ENCODE results near the gene LHFPL3. TPM values are rescaled to one million over a fixed set of nuclear protein-coding genes. Genes with fewer than 3 reads are reported as not detected.
"Not testable (repeated sequence)": the region's sequence is repeated elsewhere in the genome, so short reads cannot be mapped to it uniquely, and the experiment has no call there.

Gene LHFPL3
- total RNA-seq, 4 donors from 2014 or later, result not detected

DNA sequence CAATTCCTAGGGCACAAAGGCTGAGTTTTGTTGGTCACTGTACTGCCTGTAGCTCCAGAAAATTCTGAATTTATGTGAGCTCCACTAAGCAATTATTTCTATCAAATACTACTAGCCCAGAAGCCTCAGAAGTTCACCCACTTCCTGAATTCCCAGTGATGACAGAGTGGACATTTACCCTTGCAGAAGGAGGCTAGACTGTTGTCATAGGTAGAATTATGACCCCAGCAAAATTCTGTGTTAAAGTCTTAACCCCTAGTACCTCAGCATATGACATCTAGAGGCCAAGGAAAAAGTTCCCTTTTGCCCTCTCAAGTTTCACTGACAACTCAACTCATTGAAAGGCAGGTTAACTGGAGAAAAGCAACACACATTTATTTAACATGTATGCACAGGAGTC is 606.9 kb downstream of the LHFPL3 start:
- H3K4me3 ChIP-seq, result no peak overlapping the region
- H3K4me1 ChIP-seq, result peaks cover 2 to 25% (median 9%) of the 10 kb centered on the region in 3 donors
- no peaks in the 10 kb centered on the region for H3K36me3 ChIP-seq
- H3K9me3 ChIP-seq, result no peaks in the 10 kb centered on the region
- H3K27me3 ChIP-seq, result no peaks in the 10 kb centered on the region
- H3K27ac ChIP-seq, result no peak overlapping the region
- no peak for DNase-seq
- TF ChIP-seq, protein P1, sequence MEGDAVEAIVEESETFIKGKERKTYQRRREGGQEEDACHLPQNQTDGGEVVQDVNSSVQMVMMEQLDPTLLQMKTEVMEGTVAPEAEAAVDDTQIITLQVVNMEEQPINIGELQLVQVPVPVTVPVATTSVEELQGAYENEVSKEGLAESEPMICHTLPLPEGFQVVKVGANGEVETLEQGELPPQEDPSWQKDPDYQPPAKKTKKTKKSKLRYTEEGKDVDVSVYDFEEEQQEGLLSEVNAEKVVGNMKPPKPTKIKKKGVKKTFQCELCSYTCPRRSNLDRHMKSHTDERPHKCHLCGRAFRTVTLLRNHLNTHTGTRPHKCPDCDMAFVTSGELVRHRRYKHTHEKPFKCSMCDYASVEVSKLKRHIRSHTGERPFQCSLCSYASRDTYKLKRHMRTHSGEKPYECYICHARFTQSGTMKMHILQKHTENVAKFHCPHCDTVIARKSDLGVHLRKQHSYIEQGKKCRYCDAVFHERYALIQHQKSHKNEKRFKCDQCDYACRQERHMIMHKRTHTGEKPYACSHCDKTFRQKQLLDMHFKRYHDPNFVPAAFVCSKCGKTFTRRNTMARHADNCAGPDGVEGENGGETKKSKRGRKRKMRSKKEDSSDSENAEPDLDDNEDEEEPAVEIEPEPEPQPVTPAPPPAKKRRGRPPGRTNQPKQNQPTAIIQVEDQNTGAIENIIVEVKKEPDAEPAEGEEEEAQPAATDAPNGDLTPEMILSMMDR (IDR thresholded peaks at IDR 0.05), result no peak
- TF ChIP-seq POLR2A (IDR thresholded peaks at IDR 0.05), result no peak
- intact Hi-C loops (cut with DNase I), result no loop called here

DNA sequence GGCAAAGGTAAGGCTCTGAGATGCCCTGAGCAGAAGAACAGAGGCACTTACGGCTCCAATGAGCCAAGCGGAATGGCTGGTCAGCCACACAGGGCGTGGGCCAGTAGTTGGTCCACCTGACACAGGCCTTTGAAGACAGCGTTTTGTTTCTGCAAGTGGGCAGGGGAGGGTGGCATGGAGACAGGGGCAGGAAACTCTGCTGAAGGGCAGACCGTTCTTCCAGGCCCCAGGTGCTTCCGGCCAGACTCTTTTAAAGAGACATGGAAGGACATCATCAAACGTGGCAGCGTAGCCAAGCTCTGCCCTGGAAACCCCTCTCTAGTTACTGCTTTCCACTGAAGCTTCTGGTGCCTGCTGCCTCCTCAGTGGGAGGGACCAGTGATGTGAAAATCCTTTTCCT is 608.1 kb downstream of the LHFPL3 start:
- DNase-seq, result no peak
- Histone ChIP-seq H3K4me1 (peaks cover 0 to 12% (median under 1%) of the 10 kb centered on the region in 3 donors), H3K27me3 (no peaks in the 10 kb centered on the region), H3K9me3 (no peaks in the 10 kb centered on the region), H3K36me3 (no peaks in the 10 kb centered on the region), H3K4me3 (no peak overlapping the region), H3K27ac (peak overlapping the region in 2 of 4 donors; percentile 41 to 46)
- TF ChIP-seq POLR2A (IDR thresholded peaks at IDR 0.05), result no peak
- TF ChIP-seq, protein P1 (IDR thresholded peaks at IDR 0.05), result no peak
- WGBS, 2 donors, result 83 to 90% methylated on average over 6 to 8 of the region's 8 CpGs
- intact Hi-C loops (cut with DNase I), result no loop called here

DNA sequence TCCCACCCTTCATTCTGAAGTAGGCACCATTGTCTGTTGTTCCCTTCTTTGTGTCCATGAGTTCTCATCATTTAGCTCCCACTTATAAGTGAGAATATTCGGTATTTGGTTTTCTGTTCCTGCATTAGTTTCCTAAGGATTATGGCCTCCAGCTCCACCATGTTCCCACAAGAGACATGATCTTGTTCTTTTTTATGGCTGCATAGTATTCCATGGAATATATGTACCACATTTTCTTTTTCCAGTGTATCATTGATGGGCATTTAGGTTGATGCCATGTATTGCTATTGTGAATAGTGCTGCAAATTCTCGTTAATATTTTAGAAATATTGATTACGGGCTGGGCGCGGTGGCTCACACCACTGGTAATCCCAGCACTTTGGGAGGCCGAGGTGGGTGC is 609.1 kb downstream of the LHFPL3 start:
- H3K9me3 ChIP-seq; H3K27me3 ChIP-seq; H3K36me3 ChIP-seq; DNase-seq; intact Hi-C loops (cut with DNase I); H3K27ac ChIP-seq; H3K4me3 ChIP-seq: not testable (repeated sequence)
- 85 to 96% methylated on average over 6 of the region's 6 CpGs for WGBS, 2 donors
- H3K4me1 ChIP-seq, result peaks cover 0 to 14% (median 0%) of the 10 kb centered on the region in 3 donors

DNA sequence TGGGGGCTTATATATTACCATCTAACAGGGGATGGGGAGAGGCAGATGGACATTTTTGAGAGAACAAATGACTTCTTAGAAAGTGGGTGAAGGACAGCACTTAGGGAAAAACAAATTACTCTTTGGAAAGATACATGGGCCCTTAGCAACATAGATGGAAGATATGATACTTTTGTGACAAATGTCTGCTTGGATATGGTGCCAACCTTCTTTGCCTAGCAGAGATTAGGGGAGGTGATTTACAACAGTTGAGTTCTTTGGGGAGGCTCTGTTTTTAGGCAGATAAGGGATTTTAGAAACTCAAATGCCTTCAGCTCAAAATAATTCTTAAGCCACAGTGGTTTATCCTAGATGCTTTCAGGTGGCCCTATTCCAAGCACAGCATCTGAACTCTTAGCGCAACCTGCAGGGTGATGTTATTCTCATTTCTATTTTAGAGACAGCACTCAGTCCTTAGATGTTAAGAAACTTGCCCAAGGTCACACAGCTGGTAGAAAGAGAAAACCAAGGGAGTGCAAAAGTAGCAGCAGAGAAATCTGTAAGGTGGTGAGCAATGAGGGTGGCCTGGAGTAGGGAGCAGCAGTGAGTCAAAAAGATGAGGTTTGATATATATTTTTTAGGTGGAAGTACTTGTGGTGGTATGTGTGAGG is 610.5 kb downstream of the LHFPL3 start:
- WGBS, 2 donors, result 89 to 100% methylated on average over 1 of the region's 1 CpG

DNA sequence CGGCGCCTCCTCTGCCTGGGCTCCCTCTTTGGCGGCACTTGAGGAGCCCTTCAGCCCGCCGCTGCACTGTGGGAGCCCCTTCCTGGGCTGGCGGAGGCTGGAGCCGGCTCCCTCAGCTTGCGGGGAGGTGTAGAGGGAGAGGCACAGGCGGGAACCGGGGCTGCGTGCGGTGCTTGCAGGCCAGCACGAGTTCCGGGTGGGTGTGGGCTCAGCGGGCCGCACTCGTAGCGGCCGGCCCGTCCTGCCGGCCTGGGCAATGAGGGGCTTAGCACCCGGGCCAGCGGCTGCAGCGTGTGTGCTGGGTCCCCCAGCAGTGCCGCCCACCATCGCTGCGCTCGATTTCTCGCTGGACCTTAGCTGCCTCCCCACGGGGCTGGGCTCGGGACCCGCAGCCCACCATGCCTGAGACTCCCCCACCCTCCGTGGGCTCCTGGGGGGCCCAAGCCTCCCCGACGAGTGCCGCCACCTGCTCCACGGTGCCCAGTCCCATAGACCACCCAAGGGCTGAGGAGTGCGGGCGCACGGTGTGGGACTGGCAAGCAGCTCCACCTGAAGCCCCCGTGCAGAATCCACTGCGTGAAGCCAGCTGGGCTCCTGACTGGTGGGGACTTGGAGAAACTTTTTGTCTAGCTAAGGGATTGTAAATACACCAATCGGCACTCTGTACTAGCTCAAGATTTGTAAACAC is 611.8 kb downstream of the LHFPL3 start:
- TF ChIP-seq, protein P1 (IDR thresholded peaks at IDR 0.05), result no peak
- H3K4me1 ChIP-seq, result peaks cover 23 to 33% (median 25%) of the 10 kb centered on the region in 3 donors
- DNase-seq, result no peak
- H3K9me3 ChIP-seq, result no peaks in the 10 kb centered on the region
- intact Hi-C loops (cut with DNase I), result no loop called here
- H3K4me3 ChIP-seq, result no peak overlapping the region
- H3K27me3 ChIP-seq, result no peaks in the 10 kb centered on the region
- no peaks in the 10 kb centered on the region for H3K36me3 ChIP-seq
- H3K27ac ChIP-seq, result no peak overlapping the region
- WGBS, 2 donors, result 93 to 100% methylated on average over 3 to 9 of the region's 43 CpGs

More for the DNA sequence above, 610.5 kb downstream of the LHFPL3 start:
- TF ChIP-seq POLR2A (IDR thresholded peaks at IDR 0.05), result no peak
- TF ChIP-seq, protein P1 (IDR thresholded peaks at IDR 0.05), result no peak
- H3K27me3 ChIP-seq, result no peaks in the 10 kb centered on the region
- H3K36me3 ChIP-seq, result no peaks in the 10 kb centered on the region
- no peak overlapping the region for H3K4me3 ChIP-seq
- DNase-seq, result no peak
- intact Hi-C loops (cut with DNase I), result no loop called here
- H3K9me3 ChIP-seq, result no peaks in the 10 kb centered on the region
- peaks cover 10 to 20% (median 12%) of the 10 kb centered on the region in 3 donors for H3K4me1 ChIP-seq
- no peak overlapping the region for H3K27ac ChIP-seq

All from esophagus squamous epithelium (tissue), 5 donors.